ENCODE results near the gene SLC24A4.

The SLC24A4 gene

DNA sequence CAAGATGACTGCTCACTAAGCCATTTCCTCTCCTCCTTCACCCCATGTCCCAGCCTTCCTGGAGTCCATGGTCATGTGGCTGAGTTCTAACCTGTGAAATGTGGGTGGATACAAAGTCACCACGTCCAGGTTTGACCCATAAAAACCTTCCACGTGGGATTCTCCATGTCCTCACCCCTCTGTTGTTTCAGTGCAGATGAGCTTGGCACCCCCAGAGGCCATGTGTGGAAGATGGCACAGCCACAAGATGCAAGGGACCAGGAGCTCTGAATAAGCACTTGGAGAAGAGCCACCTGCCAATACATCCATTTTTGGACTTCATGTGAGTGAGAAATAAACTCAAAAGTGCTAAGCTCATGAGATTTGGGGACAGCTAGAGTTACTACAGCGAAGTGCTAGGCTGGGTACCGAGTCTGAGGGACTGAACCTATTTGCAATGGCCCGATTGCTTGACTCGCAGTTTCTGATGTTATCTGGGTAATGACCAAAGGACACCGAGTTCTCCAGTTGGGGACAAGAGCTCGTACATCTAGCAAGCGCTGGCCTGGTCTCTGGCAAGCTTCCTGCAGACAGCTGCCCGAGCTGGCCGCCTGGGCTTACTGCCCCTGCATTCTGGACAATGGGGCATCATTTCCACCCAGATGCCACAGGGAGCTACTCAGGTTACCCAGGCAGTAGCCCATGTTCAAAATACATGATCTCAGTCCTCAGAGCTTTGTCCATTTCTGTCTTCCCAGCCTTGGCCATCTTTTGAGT is 7.7 kb upstream of the SLC24A4 start:
- DNase-seq (ENCODE audit: low spot score) = no peak
- TF ChIP-seq, protein P1, sequence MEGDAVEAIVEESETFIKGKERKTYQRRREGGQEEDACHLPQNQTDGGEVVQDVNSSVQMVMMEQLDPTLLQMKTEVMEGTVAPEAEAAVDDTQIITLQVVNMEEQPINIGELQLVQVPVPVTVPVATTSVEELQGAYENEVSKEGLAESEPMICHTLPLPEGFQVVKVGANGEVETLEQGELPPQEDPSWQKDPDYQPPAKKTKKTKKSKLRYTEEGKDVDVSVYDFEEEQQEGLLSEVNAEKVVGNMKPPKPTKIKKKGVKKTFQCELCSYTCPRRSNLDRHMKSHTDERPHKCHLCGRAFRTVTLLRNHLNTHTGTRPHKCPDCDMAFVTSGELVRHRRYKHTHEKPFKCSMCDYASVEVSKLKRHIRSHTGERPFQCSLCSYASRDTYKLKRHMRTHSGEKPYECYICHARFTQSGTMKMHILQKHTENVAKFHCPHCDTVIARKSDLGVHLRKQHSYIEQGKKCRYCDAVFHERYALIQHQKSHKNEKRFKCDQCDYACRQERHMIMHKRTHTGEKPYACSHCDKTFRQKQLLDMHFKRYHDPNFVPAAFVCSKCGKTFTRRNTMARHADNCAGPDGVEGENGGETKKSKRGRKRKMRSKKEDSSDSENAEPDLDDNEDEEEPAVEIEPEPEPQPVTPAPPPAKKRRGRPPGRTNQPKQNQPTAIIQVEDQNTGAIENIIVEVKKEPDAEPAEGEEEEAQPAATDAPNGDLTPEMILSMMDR (IDR thresholded peaks at IDR 0.05; ENCODE audit: borderline replicate concordance, control extremely low read depth, extremely low read depth, insufficient read depth, missing control alignments) = no peak
- in situ Hi-C loops (cut with MboI; ENCODE audit: low sequenced_read_pairs, unreplicated experiment) = no loop called here

DNA sequence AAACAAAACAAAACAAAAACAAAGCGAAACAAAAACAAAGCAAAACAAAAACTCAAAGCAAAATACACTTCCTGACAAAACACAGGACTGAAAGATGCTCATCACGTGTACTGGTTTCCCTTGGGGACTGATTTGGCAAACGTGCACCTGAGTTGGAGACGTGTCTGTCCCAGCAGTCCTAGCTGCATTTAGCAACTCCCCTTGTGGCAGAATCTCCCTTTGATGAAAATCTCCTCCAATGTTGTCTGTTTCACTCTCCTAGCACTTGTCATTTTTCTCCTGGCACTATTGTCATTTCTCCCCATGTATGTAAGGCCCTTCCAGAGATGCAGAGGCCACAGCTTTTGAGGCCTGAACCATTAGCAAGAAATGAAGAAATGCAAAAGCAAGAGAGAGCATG is 6.8 kb upstream of the SLC24A4 start:
- in situ Hi-C loops (cut with MboI; ENCODE audit: low sequenced_read_pairs, unreplicated experiment) = no loop called here
- TF ChIP-seq, protein P1 (IDR thresholded peaks at IDR 0.05; ENCODE audit: borderline replicate concordance, control extremely low read depth, extremely low read depth, insufficient read depth, missing control alignments) = no peak
- no peak for DNase-seq (ENCODE audit: low spot score)

DNA sequence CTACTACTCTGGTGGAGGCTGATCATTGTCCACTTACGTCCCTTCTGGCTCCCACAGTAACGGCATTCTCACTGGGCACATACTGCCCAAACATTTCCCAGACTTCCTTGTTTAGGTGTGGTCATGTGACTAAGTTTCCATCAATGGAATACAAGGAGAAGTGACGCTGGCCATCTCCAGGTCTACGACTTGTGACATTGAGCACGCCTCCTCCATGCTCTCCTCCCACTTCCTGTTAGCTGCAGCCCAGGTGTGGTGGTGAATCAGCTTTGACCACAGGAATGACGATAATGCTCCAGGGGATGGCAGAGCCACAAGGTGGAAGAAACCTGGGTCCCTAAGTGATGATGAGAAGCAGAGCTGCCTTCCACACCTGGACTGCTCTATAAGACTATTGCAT is 6.0 kb upstream of the SLC24A4 start:
- DNase-seq (ENCODE audit: low spot score) = no peak
- in situ Hi-C loops (cut with MboI; ENCODE audit: low sequenced_read_pairs, unreplicated experiment) = no loop called here
- TF ChIP-seq, protein P1 (IDR thresholded peaks at IDR 0.05; ENCODE audit: borderline replicate concordance, control extremely low read depth, extremely low read depth, insufficient read depth, missing control alignments) = no peak

DNA sequence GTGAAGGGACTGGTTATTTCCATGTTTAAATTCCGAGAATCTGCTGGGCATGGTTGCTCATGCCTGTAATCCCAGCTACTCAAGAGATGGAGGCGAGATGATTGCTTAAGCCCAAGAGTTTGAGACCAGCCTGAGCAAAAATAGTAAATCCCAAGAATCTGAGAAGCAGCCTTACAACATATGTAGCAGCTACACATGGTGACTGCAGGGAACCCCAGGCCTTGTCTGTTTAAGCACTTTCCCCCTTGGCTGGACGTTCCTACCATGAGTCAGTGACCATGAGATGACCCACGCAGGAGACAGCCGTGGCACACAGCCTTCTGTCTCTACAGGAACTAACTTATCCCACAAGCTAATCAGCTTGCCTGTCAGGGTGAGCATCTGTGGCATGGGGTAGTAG is 5.5 kb upstream of the SLC24A4 start:
- TF ChIP-seq, protein P1 (IDR thresholded peaks at IDR 0.05; ENCODE audit: borderline replicate concordance, control extremely low read depth, extremely low read depth, insufficient read depth, missing control alignments) = no peak
- in situ Hi-C loops (cut with MboI; ENCODE audit: low sequenced_read_pairs, unreplicated experiment) = no loop called here
- DNase-seq (ENCODE audit: low spot score) = no peak

DNA sequence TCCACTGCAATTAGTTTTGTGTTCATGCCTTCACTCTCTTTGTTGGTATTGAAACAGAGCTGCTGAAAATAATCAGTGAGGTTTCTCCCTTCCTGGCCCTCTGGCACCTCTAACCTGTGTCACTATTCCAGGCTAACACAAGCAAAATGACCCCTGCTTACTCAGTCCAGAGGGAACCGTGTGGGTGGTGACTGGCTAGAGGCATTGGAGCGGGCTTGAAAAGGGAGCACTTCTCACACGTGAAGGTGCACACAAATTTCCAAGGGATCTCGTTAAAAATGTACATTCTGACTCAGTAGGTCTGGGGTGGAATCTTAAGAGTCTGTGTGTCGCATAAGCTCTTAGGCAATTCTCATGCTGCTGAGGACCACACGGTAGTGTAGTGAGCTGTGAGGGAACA is 1.3 kb upstream of the SLC24A4 start:
- TF ChIP-seq, protein P1 (IDR thresholded peaks at IDR 0.05; ENCODE audit: borderline replicate concordance, control extremely low read depth, extremely low read depth, insufficient read depth, missing control alignments) = no peak

DNA sequence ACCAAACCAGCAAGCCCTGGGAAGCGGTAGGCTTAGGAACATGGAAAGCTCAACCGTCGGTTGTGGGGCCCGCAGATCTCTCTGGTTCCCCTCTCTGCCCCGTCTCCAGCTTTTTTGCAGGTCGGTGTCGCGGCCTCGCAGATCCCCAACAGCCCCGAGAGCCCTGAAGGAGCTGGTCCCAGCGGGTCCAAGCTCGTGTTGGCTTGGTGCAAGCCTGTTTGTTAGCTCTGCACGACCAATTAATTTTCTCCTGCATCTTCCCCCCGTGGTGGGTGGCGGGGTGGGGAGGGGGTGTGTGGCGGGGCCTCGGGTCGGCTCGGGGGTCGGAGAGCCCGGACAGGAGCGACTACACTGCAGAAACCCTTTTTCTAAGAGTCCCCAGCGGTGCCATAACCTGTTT is 449 bp upstream of the SLC24A4 start:
- DNase-seq (ENCODE audit: low spot score) = no peak
- TF ChIP-seq, protein P1 (IDR thresholded peaks at IDR 0.05; ENCODE audit: borderline replicate concordance, control extremely low read depth, extremely low read depth, insufficient read depth, missing control alignments) = no peak
- in situ Hi-C loops (cut with MboI; ENCODE audit: low sequenced_read_pairs, unreplicated experiment) = no loop called here

More for the DNA sequence above, 1.3 kb upstream of the SLC24A4 start:
- DNase-seq (ENCODE audit: low spot score) = no peak
- in situ Hi-C loops (cut with MboI; ENCODE audit: low sequenced_read_pairs, unreplicated experiment) = no loop called here

Measured in GM13976 (cell line).